ENCODE data around the gene ZNF619. TPM values are rescaled to one million over a fixed set of nuclear protein-coding genes. Genes with fewer than 3 reads are reported as not detected.
"Not testable (repeated sequence)": the region's sequence is repeated elsewhere in the genome, so short reads cannot be mapped to it uniquely, and the experiment has no call there.

ZNF619 gene
- total RNA-seq, 1 experiment from 2014 or later = 2.7 TPM

DNA sequence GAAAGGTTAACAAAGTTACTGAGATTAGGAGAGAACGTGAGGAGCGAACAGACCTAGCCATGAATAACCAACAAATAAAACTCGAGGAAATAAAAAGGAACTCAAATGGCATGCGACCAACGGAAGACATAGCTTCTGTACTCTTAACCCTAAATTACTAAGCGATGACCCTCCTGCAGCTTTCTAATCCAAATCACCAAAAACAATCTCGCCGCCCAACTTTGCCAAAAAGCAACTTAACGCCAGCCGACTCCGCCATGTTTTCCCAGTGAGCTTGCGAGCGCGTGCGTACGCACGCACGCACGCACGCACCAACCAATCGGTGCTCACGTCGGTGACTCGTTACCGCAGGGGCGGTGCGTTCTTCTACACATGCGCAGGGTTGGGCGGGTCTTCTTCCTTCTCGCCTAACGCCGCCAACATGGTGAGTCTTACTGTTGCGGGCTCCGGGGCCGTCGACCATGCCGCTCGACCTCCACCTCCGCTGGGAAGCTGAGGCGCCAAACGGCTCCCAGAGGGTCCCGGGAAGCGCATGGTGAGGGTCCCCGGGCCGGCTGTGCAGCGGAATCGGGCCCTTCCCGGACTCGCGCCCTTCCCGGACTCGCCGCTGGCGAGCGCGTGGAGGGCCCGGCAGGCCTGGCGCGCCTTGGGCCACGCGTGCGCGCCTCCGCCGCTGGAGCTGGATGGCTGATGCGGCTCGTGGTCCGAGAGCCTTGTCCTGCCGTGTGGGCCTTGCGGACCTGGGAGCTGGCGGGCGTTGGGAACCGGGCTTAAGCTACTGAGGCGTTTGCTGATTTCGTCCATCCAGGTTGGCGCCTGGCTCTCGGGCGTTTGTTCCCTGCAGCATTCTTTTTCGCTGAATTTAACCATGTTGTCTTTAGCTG is 19.7 kb upstream of the ZNF619 start, which contains the start of gene RPL14:
TSS of gene RPL14 (plus strand) at position 400 of the 884 bp plus-strand sequence. CDS start at position 533, 133 bp downstream.
- peak within 1 kb of the TSS; percentile 89 for H3K4me3 ChIP-seq
- no peaks in the 10 kb centered on the region for H3K27me3 ChIP-seq (replicated peaks)
- H3K4me1 ChIP-seq (replicated peaks) = peaks cover 16% of the 10 kb centered on the region
- DNase-seq (ENCODE audit: low read depth in 1 of 2, low spot score in 2 of 2) = peak; percentile 86 to 92
- H3K27ac ChIP-seq = peak within 1 kb of the TSS; percentile 70
- no peaks in the 10 kb centered on the region for H3K9me3 ChIP-seq (replicated peaks)
- peaks cover 50% of the 10 kb centered on the region for H3K36me3 ChIP-seq

DNA sequence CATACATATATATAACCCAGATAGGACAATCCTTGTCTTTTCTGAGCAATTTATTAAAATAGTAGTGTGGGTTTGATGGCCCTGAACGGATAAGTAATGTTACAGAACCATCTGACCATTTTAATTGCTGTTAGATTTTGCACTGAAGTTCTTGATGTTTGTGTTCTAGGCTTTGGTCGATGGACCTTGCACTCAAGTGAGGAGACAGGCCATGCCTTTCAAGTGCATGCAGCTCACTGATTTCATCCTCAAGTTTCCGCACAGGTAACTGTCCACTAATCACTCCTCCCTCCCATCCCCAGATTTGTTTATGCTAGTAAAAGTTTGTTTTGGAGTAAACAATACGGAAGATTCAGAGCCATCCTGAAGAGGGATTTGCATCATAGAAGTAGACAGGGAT is 18.4 kb upstream of the ZNF619 start:
- no peak overlapping the region for H3K27ac ChIP-seq
- peaks cover 11% of the 10 kb centered on the region for H3K4me1 ChIP-seq (replicated peaks)
- no peaks in the 10 kb centered on the region for H3K9me3 ChIP-seq (replicated peaks)
- peaks cover 63% of the 10 kb centered on the region for H3K36me3 ChIP-seq
- peak overlapping the region; percentile 89 for H3K4me3 ChIP-seq
- H3K27me3 ChIP-seq (replicated peaks) = no peaks in the 10 kb centered on the region
- no peak for DNase-seq (ENCODE audit: low read depth in 1 of 2, low spot score in 2 of 2)

DNA sequence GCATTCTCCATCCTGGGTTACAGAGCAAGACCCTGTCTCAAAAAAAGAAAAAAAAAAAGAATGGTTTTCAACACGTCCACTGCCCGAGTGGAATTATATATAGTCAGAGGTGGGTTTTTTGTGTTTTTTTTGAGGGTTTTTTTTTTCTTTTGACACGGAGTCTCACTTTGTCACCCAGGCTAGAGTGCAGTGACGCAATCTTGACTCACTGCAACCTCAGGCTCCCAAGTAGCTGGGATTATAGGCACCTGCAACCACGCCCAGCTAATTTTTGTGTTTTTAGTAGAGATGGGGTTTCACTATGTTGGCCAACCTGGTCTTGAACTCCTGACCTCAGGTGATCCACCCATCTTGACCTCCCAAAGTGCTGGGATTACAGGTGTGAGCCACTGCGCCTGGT is 16.4 kb upstream of the ZNF619 start:
- DNase-seq (ENCODE audit: low read depth in 1 of 2, low spot score in 2 of 2) = not testable (repeated sequence)
- peaks cover 83% of the 10 kb centered on the region for H3K36me3 ChIP-seq

DNA sequence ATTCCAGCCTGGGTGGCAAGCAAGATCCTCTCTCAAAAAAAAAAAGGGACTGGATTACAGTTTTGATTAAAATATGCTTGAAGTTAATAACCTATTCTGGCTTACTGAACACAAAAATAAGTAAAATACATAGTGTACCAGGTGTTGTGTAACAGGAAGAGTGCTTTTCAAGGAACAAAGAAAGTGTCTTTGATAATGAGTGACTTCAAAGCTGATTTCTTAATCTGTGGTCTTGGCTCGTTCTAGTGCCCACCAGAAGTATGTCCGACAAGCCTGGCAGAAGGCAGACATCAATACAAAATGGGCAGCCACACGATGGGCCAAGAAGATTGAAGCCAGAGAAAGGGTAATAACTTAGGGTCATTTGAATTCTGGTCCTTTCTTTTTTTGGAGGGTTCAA is 15.8 kb upstream of the ZNF619 start:
- Histone ChIP-seq H3K27me3 (replicated peaks) (no peaks in the 10 kb centered on the region), H3K27ac (no peak overlapping the region), H3K9me3 (replicated peaks) (no peaks in the 10 kb centered on the region), H3K4me1 (replicated peaks) (peaks cover 11% of the 10 kb centered on the region), H3K36me3 (peaks cover 87% of the 10 kb centered on the region), H3K4me3 (no peak overlapping the region)
- no peak for DNase-seq (ENCODE audit: low read depth in 1 of 2, low spot score in 2 of 2)

More for the DNA sequence above, 16.4 kb upstream of the ZNF619 start:
- not testable (repeated sequence) for H3K9me3 ChIP-seq (replicated peaks); H3K4me3 ChIP-seq; H3K27ac ChIP-seq; H3K27me3 ChIP-seq (replicated peaks)
- peaks cover 11% of the 10 kb centered on the region for H3K4me1 ChIP-seq (replicated peaks)

DNA sequence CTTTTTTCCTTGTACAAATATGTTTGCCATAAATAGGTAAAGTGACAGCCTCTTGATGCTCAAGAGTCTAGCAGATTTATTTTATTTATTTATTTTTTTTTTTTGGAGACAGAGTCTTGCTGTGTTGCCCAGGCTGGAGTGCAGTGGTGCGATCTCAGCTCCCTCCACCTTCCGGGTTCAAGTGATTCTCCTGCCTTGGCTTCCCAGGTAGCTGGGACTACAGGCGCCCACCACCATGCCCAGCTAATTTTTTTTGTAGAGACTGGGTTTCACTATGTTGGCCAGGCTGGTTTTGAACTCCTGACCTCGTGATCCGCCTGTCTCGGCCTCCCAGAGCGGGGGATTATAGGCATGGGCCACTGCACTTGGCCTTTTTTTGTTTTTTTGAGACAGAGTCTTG is 14.1 kb upstream of the ZNF619 start:
- peaks cover 85% of the 10 kb centered on the region for H3K36me3 ChIP-seq
- H3K4me1 ChIP-seq (replicated peaks) = peaks cover 11% of the 10 kb centered on the region
- H3K4me3 ChIP-seq; H3K27ac ChIP-seq; H3K27me3 ChIP-seq (replicated peaks); H3K9me3 ChIP-seq (replicated peaks); DNase-seq (ENCODE audit: low read depth in 1 of 2, low spot score in 2 of 2): not testable (repeated sequence)

DNA sequence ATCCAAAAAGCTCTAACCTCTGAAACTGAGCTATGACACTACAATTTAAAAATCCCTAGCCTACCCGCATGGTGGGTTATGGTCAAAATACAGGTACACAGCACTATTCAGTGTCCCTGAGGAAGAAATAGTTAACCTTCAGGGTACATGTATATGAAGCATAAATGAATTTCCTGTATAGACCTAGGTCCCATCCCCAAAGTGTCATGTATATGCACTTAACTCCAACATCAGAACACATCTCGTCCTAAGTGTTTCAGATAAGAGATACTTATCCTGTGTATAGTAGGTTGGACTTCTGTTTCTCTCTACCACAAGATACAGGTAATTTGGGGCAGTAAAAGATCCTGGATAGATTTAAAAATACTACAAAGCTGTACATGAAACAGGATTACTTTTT is 13.3 kb upstream of the ZNF619 start:
- H3K27me3 ChIP-seq (replicated peaks) = no peaks in the 10 kb centered on the region
- H3K36me3 ChIP-seq = peaks cover 77% of the 10 kb centered on the region
- peaks cover 4% of the 10 kb centered on the region for H3K4me1 ChIP-seq (replicated peaks)
- no peak overlapping the region for H3K27ac ChIP-seq
- no peaks in the 10 kb centered on the region for H3K9me3 ChIP-seq (replicated peaks)
- H3K4me3 ChIP-seq = no peak overlapping the region
- no peak for DNase-seq (ENCODE audit: low read depth in 1 of 2, low spot score in 2 of 2)

DNA sequence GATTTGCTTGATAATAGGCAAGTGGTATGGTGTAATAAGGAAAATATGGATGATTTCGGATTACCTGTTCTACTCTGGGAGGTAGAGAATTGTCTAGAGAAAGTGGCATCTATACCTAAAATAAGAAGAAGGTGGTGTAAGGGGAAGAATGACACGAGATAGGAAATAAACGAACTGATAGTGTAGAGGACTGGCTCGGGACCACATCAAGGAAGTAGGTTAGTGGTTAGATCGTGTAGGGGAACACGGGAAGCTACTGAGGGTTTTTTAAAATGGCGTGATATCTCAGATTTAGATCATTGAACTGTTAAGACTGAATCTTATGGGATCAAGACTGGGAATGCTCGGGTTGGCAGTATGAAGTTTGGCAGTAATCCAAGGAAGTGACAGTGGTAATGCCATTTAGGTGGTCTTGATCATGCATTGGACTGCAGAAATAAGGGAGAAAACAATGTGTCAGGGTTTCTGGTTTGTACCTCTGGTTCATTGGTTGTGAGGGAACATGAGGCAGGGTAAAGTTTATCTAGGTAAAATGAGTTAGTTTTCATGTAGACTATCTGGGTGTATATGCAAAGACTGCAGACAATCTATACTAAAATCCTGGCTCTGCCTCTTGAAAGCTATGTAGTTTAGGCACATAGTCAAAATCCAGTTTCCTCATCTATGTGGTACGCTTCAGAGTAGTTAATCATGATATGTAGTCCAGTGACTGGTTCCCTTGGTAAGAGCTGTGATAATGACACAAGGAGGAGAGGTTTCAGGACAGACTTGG is 12.4 kb upstream of the ZNF619 start:
- H3K4me1 ChIP-seq (replicated peaks) = no peaks in the 10 kb centered on the region
- DNase-seq (ENCODE audit: low read depth in 1 of 2, low spot score in 2 of 2) = no peak
- peaks cover 68% of the 10 kb centered on the region for H3K36me3 ChIP-seq
- H3K27me3 ChIP-seq (replicated peaks) = no peaks in the 10 kb centered on the region
- H3K9me3 ChIP-seq (replicated peaks) = no peaks in the 10 kb centered on the region
- no peak overlapping the region for H3K27ac ChIP-seq
- H3K4me3 ChIP-seq = no peak overlapping the region

DNA sequence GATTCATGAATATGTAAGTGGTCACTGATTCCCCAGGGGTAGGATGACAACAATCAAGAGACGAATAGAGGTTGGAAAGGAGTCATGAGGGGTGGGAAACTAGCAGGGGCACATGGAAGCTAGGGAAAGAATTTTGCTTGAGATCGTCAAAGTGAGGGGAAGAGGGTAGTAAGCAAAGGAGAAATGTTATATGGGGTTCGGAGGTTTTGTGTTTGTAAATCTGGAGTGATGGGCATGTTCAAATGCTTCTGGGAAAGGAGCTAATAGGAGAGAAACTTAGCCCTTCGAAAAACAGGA is 11.9 kb upstream of the ZNF619 start:
- H3K27me3 ChIP-seq (replicated peaks) = no peaks in the 10 kb centered on the region
- H3K4me3 ChIP-seq = no peak overlapping the region
- no peak overlapping the region for H3K27ac ChIP-seq
- DNase-seq (ENCODE audit: low read depth in 1 of 2, low spot score in 2 of 2) = no peak
- H3K9me3 ChIP-seq (replicated peaks) = no peaks in the 10 kb centered on the region
- H3K4me1 ChIP-seq (replicated peaks) = no peaks in the 10 kb centered on the region
- peaks cover 62% of the 10 kb centered on the region for H3K36me3 ChIP-seq

DNA sequence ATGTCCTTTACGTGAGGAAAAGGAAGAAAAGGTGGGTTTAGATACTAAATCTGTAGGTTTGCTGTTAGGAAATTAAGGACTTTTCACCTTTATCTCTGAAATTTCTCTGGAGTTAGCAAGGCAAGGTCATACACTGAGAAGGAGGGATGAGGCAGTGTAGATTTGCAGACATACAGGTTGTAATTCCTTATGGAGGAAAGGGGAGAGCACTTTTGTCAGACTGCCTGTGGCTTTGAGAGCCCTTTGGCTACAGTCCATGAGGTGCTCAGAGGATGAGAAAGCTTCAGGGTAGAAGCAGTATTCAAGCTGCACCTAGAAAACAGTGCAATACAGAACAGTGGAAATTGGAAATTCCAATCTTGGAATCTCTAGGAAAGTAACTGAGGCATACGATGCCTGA is 11.5 kb upstream of the ZNF619 start:
- no peaks in the 10 kb centered on the region for H3K9me3 ChIP-seq (replicated peaks)
- no peaks in the 10 kb centered on the region for H3K27me3 ChIP-seq (replicated peaks)
- peaks cover 58% of the 10 kb centered on the region for H3K36me3 ChIP-seq
- no peaks in the 10 kb centered on the region for H3K4me1 ChIP-seq (replicated peaks)
- H3K4me3 ChIP-seq = no peak overlapping the region
- no peak for DNase-seq (ENCODE audit: low read depth in 1 of 2, low spot score in 2 of 2)
- H3K27ac ChIP-seq = no peak overlapping the region

DNA sequence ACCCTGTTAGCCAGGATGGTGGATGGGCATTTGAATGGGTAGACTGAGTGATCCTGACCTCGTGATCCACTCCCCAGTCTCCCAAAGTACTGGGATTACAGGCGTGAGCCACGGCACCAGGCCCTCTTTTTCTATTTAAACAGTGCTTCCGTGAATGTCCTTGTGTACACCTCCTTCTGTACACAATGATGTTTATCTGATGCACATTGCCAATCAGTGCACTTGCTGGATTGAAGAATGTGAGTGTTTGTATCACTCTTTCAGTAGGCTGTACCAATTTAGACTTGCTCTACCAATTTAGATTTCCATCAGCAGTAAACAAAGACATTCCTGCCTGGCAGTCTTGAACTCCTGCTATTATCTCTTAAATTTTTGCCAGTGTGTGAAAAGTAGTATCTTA is 8.9 kb upstream of the ZNF619 start:
- Histone ChIP-seq H3K4me1 (replicated peaks) (no peaks in the 10 kb centered on the region), H3K4me3 (no peak overlapping the region), H3K9me3 (replicated peaks) (no peaks in the 10 kb centered on the region), H3K27ac (no peak overlapping the region), H3K27me3 (replicated peaks) (no peaks in the 10 kb centered on the region), H3K36me3 (peaks cover 33% of the 10 kb centered on the region)
- DNase-seq (ENCODE audit: low read depth in 1 of 2, low spot score in 2 of 2) = no peak

DNA sequence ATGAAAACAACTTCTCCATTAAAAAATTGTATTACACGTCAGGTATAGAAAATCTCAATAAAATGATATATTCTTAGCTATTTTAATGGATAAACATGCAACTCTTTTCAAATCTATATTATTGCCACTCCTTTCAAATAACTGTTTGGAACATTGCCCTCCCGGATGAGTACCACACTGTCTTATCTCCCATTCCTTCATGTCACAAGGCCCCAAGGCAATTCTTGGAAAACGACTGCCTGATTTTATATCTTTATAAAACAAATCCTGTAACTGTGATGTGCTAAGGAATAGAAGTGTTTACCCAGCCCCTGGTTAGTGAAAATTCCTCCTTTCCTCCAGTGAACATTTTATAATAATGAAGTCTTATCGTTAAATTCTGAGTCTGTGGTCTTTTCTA is 6.2 kb upstream of the ZNF619 start:
- Histone ChIP-seq H3K27me3 (replicated peaks) (no peaks in the 10 kb centered on the region), H3K4me3 (no peak overlapping the region), H3K27ac (no peak overlapping the region), H3K9me3 (replicated peaks) (no peaks in the 10 kb centered on the region), H3K4me1 (replicated peaks) (no peaks in the 10 kb centered on the region), H3K36me3 (peaks cover 6% of the 10 kb centered on the region)
- no peak for DNase-seq (ENCODE audit: low read depth in 1 of 2, low spot score in 2 of 2)

DNA sequence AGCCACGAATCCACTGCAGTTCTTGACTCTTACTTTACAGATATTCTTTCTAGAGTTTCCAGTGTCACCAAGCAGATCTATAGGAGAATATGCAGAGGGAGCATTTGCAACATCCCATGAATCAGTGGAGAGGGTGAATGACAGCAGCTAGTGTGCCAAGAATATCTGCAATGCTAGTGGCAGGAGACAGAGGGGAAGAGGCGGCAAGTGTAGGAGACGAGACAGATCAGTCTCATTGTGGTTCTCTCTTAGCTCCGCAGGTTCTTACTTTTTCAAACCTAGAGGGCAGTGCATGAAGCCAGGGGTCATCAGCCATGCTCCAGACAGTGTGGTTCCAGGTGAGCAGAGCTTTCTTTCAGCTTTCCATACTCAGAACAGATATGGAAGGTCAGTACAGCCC is 744 bp downstream of the ZNF619 start:
- no peaks in the 10 kb centered on the region for H3K9me3 ChIP-seq (replicated peaks)
- H3K27me3 ChIP-seq (replicated peaks) = no peaks in the 10 kb centered on the region
- H3K4me3 ChIP-seq = peak overlapping the region; percentile 67
- no peak for DNase-seq (ENCODE audit: low read depth in 1 of 2, low spot score in 2 of 2)
- H3K4me1 ChIP-seq (replicated peaks) = peaks cover 6% of the 10 kb centered on the region; the same call in 1 of the 2 replicates
- no peak overlapping the region for H3K27ac ChIP-seq
- 0 out of 2 replicates have a peak, but pooled peaks cover 6% of the 10 kb centered on the region for H3K36me3 ChIP-seq

DNA sequence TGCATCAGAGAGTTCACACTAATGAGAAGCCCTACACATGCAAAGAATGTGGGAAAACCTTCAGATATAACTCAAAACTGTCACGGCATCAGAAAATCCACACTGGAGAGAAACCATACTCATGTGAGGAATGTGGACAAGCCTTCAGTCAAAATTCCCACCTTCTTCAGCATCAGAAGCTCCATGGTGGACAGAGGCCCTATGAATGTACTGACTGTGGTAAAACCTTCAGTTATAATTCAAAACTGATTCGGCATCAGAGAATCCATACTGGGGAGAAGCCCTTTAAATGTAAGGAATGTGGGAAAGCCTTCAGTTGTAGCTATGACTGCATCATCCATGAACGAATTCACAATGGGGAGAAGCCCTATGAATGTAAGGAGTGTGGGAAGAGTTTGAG is 10.2 kb downstream of the ZNF619 start:
- H3K27me3 ChIP-seq (replicated peaks) = no peaks in the 10 kb centered on the region
- no peak overlapping the region for H3K27ac ChIP-seq
- H3K4me1 ChIP-seq (replicated peaks) = no peaks in the 10 kb centered on the region
- no peak overlapping the region for H3K4me3 ChIP-seq
- H3K36me3 ChIP-seq = peaks cover 16% of the 10 kb centered on the region
- DNase-seq (ENCODE audit: low read depth in 1 of 2, low spot score in 2 of 2) = no peak
- peaks cover 5% of the 10 kb centered on the region; the same call in 1 of the 2 replicates for H3K9me3 ChIP-seq (replicated peaks)

DNA sequence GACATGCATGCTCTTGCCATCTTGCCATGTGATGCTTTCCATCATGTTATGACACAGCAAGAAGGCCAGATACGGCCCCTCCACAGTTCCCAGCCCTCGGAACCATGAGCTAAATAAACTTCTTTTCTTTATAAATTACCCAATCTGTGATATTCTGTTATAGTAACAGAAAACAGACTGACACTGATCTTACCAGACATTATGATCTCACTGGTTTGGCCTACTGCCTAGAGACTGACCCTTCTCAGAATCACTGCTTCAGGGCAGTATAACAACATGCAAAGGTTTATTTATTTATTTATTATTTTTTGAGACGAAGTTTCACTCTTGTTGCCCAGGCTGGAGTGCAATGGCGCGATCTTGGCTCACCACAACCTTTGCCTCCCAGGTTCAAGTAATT is 14.0 kb downstream of the ZNF619 start:
- Histone ChIP-seq H3K4me1 (replicated peaks) (no peaks in the 10 kb centered on the region), H3K36me3 (peaks cover 14% of the 10 kb centered on the region), H3K27me3 (replicated peaks) (no peaks in the 10 kb centered on the region), H3K4me3 (no peak overlapping the region), H3K9me3 (replicated peaks) (peaks cover 5% of the 10 kb centered on the region; the same call in 1 of the 2 replicates), H3K27ac (no peak overlapping the region)
- DNase-seq (ENCODE audit: low read depth in 1 of 2, low spot score in 2 of 2) = no peak
